ENCODE measurements around the gene HASPIN.

DNA sequence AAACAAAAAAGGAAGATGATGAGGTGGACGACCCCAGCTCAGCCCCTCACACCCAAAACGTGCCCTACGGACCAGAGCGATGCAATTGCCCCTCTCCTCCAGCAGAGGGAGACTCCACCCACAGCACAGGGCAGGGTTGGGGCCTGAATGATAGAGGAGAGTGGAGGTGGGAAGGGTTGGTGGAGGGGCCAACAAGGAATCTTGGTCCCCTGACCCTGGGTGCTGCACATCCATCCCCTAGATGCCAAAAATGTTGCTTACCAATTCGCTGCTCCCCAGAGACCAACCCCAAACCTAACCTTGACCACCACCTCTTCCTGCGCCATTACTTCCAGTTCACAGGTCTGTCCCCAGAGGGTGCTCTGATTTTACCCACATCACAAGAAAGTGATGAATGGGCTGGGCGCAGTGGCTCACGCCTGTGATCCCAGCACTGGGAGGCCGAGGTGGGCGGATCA is 40.6 kb upstream of the HASPIN start:
- TF ChIP-seq, protein P1, sequence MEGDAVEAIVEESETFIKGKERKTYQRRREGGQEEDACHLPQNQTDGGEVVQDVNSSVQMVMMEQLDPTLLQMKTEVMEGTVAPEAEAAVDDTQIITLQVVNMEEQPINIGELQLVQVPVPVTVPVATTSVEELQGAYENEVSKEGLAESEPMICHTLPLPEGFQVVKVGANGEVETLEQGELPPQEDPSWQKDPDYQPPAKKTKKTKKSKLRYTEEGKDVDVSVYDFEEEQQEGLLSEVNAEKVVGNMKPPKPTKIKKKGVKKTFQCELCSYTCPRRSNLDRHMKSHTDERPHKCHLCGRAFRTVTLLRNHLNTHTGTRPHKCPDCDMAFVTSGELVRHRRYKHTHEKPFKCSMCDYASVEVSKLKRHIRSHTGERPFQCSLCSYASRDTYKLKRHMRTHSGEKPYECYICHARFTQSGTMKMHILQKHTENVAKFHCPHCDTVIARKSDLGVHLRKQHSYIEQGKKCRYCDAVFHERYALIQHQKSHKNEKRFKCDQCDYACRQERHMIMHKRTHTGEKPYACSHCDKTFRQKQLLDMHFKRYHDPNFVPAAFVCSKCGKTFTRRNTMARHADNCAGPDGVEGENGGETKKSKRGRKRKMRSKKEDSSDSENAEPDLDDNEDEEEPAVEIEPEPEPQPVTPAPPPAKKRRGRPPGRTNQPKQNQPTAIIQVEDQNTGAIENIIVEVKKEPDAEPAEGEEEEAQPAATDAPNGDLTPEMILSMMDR (IDR thresholded peaks at IDR 0.05) = peak; percentile 57 to 87 (median 65)
- TF ChIP-seq POLR2A (IDR thresholded peaks at IDR 0.05) = no peak

All from testis (tissue), 2 donors.